HepG2 (cell line): ENCODE results near the gene PLXND1. TPM values are rescaled to one million over a fixed set of nuclear protein-coding genes. Genes with fewer than 3 reads are reported as not detected.

Source experiments
- ATAC-seq: fragments of 200-7000 bp; cut with Tn5 transposase; 3 replicates; pipeline ENCODE4 v1.9.1; 2020; ENCODE audit warnings: mild to moderate bottlenecking, moderate library complexity
- BruUV-seq: library from RNA; stranded (reverse); fragments of 400-500 nt; replicated peaks from 2 replicates; lab custom pipeline; 2021; lab: Mats Ljungman, UMichigan
- CTCF ChIA-PET: fragments of 300-600 bp; formaldehyde crosslinking; extraction: SDS; loops from one replicate; lab custom pipeline; 2021; ENCODE audit warnings: low total read pairs, inconsistent platforms, low intra/inter-chr PET ratio; lab: Yijun Ruan, JAX
- POLR2A ChIA-PET: fragments of 350-600 bp; sonication (Branson Sonifier 250); formaldehyde crosslinking; loops from one replicate; lab custom pipeline; 2020; ENCODE audit warnings: antibody characterized with exemption, inconsistent platforms; lab: Yijun Ruan, JAX
- DNase-seq: peaks from one replicate; pipeline ENCODE4 v3.0.0-alpha.2; 2015; ENCODE audit warnings: low spot score
- FAIRE-seq: peaks from 3 replicates; lab custom pipeline; 2011; peaks lifted over from hg19 to GRCh38; lab: Jason Lieb, UNC
- H2AFZ ChIP-seq: one replicate; pipeline ENCODE4 v1.6.1; 2011; ENCODE audit warnings: low read length, inconsistent platforms
- H3K27ac ChIP-seq: fragments of 300-600 bp; 3 replicates; pipeline ENCODE4 v1.8.0; 2011; ENCODE audit warnings: mixed run types, mild to moderate bottlenecking, mixed read lengths, low read length, inconsistent platforms; ENCODE audit not compliant: insufficient read depth; ENCODE audit errors: extremely low read length
- H3K27me3 ChIP-seq, 2 experiments: fragments of 200-600 bp in 1 of 2; 2 replicates in 1 of 2; 3 replicates in 1 of 2; pipeline versions ENCODE4 v1.6.0 to v1.8.0; 2011; ENCODE audit warnings: low read length in 2 of 2, mild to moderate bottlenecking in 2 of 2, moderate library complexity in 2 of 2, inconsistent platforms in 1 of 2; ENCODE audit not compliant: insufficient read depth in 2 of 2, control insufficient read depth in 1 of 2
- H3K36me3 ChIP-seq, 2 experiments: fragments of 200-600 bp in 1 of 2; replicated peaks in 1 of 2; 2 replicates in 1 of 2; 3 replicates in 1 of 2; pipeline versions ENCODE4 v1.5.1 to v1.8.0; 2011; ENCODE audit warnings: low read length in 2 of 2, inconsistent platforms in 1 of 2; ENCODE audit not compliant: insufficient read depth in 2 of 2, control insufficient read depth in 1 of 2
- H3K4me1 ChIP-seq: 2 replicates; pipeline ENCODE4 v1.5.1; 2012; ENCODE audit warnings: low read length, inconsistent platforms; ENCODE audit not compliant: insufficient read depth
- H3K4me2 ChIP-seq: 2 replicates; pipeline ENCODE4 v1.6.0; 2011; ENCODE audit warnings: low read depth, low read length, inconsistent platforms
- H3K4me3 ChIP-seq, 3 experiments: fragments of 200-600 bp in 1 of 3; sonication (generic), shearing (Covaris generic) in 1 of 3; replicated peaks in 1 of 3; 2 replicates each; pipeline ENCODE4 v1.5.1; 2011 to 2016; ENCODE audit warnings: low read length in 3 of 3, inconsistent platforms in 2 of 3, low read depth in 2 of 3, mild to moderate bottlenecking in 2 of 3, control low read depth in 1 of 3, mixed read lengths in 1 of 3; ENCODE audit not compliant: insufficient read depth in 1 of 3
- H3K79me2 ChIP-seq: one replicate; pipeline ENCODE4 v1.6.1; 2011; ENCODE audit warnings: low read length, inconsistent platforms; ENCODE audit not compliant: insufficient read depth
- H3K9ac ChIP-seq: 2 replicates; pipeline ENCODE4 v1.6.0; 2011; ENCODE audit warnings: mild to moderate bottlenecking, low read depth, low read length, inconsistent platforms; ENCODE audit not compliant: insufficient read depth
- H3K9me3 ChIP-seq: 2 replicates; pipeline ENCODE4 v1.5.1; 2012; ENCODE audit warnings: mild to moderate bottlenecking, low read length
- H4K20me1 ChIP-seq: 2 replicates; pipeline ENCODE4 v1.6.0; 2011; ENCODE audit warnings: inconsistent platforms, mild to moderate bottlenecking, low read length, moderate library complexity; ENCODE audit not compliant: insufficient read depth
- ATF1 ChIP-seq: IDR thresholded peaks from 2 replicates; pipeline ENCODE4 v1.6.1; 2016; ENCODE audit warnings: mild to moderate bottlenecking, control low read depth
- NKX3-1 ChIP-seq: sonication (generic); formaldehyde crosslinking; IDR thresholded peaks from 2 replicates; pipeline ENCODE4 v1.5.0; 2020; ENCODE audit warnings: missing genetic modification reagents
- ZFYVE20 ChIP-seq: sonication (generic); formaldehyde crosslinking; IDR thresholded peaks from 2 replicates; pipeline ENCODE4 v1.8.0; 2023; ENCODE audit warnings: low read depth, mild to moderate bottlenecking, moderate library complexity, missing genetic modification reagents, borderline replicate concordance
- ZNF501 ChIP-seq: sonication (generic); formaldehyde crosslinking; IDR thresholded peaks from 2 replicates; pipeline ENCODE4 v1.5.1; 2020; ENCODE audit warnings: mild to moderate bottlenecking, moderate library complexity, missing genetic modification reagents
- WGBS: methylation state at CpG from one replicate; pipeline ENCODE4 v1.1.6; 2017; ENCODE audit warnings: low lambda C conversion rate; 5-methylcytosine and 5-hydroxymethylcytosine counted together
- in situ Hi-C: cut with HindIII; loops from 2 replicates; pipeline ENCODE4 v1.10.0; 2017; ENCODE audit warnings: low pct_unique_long_range_greater_than_20kb; ENCODE audit not compliant: extremely low pct_ligation_motif_present
- intact Hi-C: fragments of 100-400 bp; cut with micrococcal nuclease; formaldehyde crosslinking; loops from one replicate; pipeline ENCODE4 v1.10.0; 2022; ENCODE audit not compliant: unreplicated experiment
- polyA plus RNA-seq, 8 experiments: library from polyadenylated mRNA; depleted of rRNA in 3 of 8; stranded (reverse) in 7 of 8; unstranded in 1 of 8; fragments of >200 nt; fragmentation: Illumina TruSeq in 4 of 8; extraction: Trizol in 4 of 8; gene quantifications; 2 replicates each; pipeline versions ENCODE4 v1.2.1 to v1.2.3, GENCODE V29; 2011 to 2016; ENCODE audit warnings: low read depth in 4 of 8, missing spikeins in 1 of 8, mixed read lengths in 1 of 8; ENCODE audit not compliant: insufficient read depth in 1 of 8
- total RNA-seq, 5 experiments: library from RNA; depleted of rRNA; stranded (reverse); fragments of >200 nt; fragmentation: Illumina TruSeq; extraction: Trizol; gene quantifications; 2 replicates each; pipeline ENCODE4 v1.2.3, GENCODE V29; 2016; ENCODE audit warnings: low read depth in 1 of 5
- TF ChIP-seq, protein P1 (sequence below): sonication (generic); formaldehyde crosslinking; IDR thresholded peaks from 2 replicates; pipeline ENCODE4 v1.5.0; 2020; ENCODE audit warnings: mild to moderate bottlenecking, missing genetic modification reagents
- TF ChIP-seq, protein P2 (sequence below): sonication (generic); formaldehyde crosslinking; IDR thresholded peaks from 2 replicates; pipeline ENCODE4 v1.9.0; 2022; ENCODE audit warnings: missing genetic modification reagents, mild to moderate bottlenecking, borderline replicate concordance

PLXND1 gene
- total and polyA plus RNA-seq, 2 of the 13 experiments (the other 11 are each of a cell fraction or from before 2014, with no cell fraction given): 15.9 to 42.0 TPM

DNA sequence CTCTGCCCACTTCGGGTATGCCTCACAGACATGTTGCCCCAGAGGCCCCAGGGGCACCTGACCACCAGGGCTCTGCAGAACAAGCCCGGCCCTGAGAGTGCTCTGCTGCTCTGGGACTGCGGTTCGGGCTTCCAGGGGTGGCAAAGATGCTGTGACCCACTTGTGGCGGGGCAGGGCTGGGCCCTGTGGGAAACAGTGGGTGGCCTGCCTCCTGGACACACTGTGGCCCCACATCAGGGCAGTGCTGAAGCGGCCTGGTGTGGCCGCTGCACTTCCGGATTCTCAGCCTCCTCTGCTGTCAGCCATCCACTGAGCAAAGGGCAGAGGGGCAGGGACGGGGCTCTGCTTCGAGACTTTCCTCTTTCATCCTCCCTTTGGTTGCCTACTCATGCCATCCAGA, 26.5 kb upstream of the PLXND1 start (continued):
- TF ChIP-seq, protein P1, sequence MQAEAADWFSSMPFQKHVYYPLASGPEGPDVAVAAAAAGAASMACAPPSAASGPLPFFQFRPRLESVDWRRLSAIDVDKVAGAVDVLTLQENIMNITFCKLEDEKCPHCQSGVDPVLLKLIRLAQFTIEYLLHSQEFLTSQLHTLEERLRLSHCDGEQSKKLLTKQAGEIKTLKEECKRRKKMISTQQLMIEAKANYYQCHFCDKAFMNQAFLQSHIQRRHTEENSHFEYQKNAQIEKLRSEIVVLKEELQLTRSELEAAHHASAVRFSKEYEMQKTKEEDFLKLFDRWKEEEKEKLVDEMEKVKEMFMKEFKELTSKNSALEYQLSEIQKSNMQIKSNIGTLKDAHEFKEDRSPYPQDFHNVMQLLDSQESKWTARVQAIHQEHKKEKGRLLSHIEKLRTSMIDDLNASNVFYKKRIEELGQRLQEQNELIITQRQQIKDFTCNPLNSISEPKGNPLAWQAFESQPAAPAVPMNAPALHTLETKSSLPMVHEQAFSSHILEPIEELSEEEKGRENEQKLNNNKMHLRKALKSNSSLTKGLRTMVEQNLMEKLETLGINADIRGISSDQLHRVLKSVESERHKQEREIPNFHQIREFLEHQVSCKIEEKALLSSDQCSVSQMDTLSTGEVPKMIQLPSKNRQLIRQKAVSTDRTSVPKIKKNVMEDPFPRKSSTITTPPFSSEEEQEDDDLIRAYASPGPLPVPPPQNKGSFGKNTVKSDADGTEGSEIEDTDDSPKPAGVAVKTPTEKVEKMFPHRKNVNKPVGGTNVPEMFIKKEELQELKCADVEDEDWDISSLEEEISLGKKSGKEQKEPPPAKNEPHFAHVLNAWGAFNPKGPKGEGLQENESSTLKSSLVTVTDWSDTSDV: no peak
- no peak for TF ChIP-seq ZFYVE20 (CRISPR knock-in tag)
- TF ChIP-seq, protein P2, sequence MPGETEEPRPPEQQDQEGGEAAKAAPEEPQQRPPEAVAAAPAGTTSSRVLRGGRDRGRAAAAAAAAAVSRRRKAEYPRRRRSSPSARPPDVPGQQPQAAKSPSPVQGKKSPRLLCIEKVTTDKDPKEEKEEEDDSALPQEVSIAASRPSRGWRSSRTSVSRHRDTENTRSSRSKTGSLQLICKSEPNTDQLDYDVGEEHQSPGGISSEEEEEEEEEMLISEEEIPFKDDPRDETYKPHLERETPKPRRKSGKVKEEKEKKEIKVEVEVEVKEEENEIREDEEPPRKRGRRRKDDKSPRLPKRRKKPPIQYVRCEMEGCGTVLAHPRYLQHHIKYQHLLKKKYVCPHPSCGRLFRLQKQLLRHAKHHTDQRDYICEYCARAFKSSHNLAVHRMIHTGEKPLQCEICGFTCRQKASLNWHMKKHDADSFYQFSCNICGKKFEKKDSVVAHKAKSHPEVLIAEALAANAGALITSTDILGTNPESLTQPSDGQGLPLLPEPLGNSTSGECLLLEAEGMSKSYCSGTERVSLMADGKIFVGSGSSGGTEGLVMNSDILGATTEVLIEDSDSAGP: peak; percentile 52; the same call in 1 of the 2 replicates

DNA sequence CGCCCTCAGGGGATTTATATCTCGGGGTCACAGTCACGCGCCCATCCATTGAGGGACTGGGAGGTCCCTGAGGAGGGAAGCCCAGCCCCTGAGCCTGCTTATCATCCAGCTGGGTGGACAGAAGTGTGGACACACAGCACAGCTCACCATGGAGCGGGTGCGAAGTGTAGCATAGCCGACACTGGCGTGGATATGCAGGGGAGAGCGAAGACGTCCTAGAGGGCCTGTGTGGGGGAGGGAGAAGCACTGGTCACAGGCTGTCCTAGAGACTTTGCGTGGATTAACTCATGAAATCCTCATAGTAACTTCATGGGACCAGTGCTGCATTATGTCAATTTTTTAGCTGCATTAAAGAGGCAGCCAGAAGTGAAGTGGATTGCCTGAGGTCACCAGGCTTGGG, 26.1 kb upstream of the PLXND1 start:
- BruUV-seq: no TSS peak
- peak overlapping the region; percentile 37; the same call in 1 of the 2 replicates for H3K9ac ChIP-seq
- H3K27ac ChIP-seq: peak overlapping the region; percentile 7

More for the DNA sequence above, 26.1 kb upstream of the PLXND1 start:
- Histone ChIP-seq H3K27me3 (no peaks in the 10 kb centered on the region; a peak in 1 of 5 replicates), H3K4me3 (peak overlapping the region in 1 of 3 experiments; percentile 41; a peak in 2 of 6 replicates), H3K9me3 (peaks cover 13% of the 10 kb centered on the region), H3K79me2 (peaks cover 2% of the 10 kb centered on the region), H2AFZ (no peak overlapping the region), H3K4me1 (peaks cover 45% of the 10 kb centered on the region), H4K20me1 (no peaks in the 10 kb centered on the region), H3K4me2 (peak overlapping the region; percentile 67; the same call in 1 of the 2 replicates), H3K36me3 (no peaks in the 10 kb centered on the region)
- in situ Hi-C loops (no loop called here), intact Hi-C loops (no loop called here)
- 85% methylated on average over 8 of the region's 11 CpGs for WGBS
- DNase-seq: no peak
- ATAC-seq: no peak
- CTCF ChIA-PET: interaction anchor here (1.0 kb wide), 1 partner anchor 193 kb away, joined by 4 read pairs; no protein-coding TSS in a partner anchor
- TF ChIP-seq NKX3-1 (CRISPR knock-in tag) (no peak), ATF1 (no peak), ZNF501 (CRISPR knock-in tag) (0 out of 2 replicates have a peak, but pooled peaks have one; percentile 2)
- TF ChIP-seq, protein P2: 0 out of 2 replicates have a peak, but pooled peaks have one; percentile 2
- FAIRE-seq: no peak
- POLR2A ChIA-PET: no interaction called here
